Esophagus squamous epithelium (tissue), 5 donors: ENCODE results near the gene MAP3K5. TPM values are rescaled to one million over a fixed set of nuclear protein-coding genes. Genes with fewer than 3 reads are reported as not detected.

ENCODE experiments used
- DNase-seq: peaks from one replicate; lab custom pipeline; 2025; lab: John Stamatoyannopoulos, UW
- H3K27ac ChIP-seq, 4 donors: fragments of 200-600 bp; sonication (generic); one replicate each; pipeline ENCODE4 v1.5.1; 2016 to 2019; ENCODE audit warnings: mild to moderate bottlenecking in 1 of 4
- H3K27me3 ChIP-seq, 4 donors: fragments of 200-600 bp; sonication (generic); 1 replicate in 3 of 4; 2 replicates in 1 of 4; pipeline versions ENCODE4 v1.5.1 to v1.6.0; 2017 to 2021; ENCODE audit warnings: antibody characterized with exemption in 1 of 4
- H3K36me3 ChIP-seq, 3 donors: fragments of 200-600 bp; sonication (generic); one replicate each; pipeline ENCODE4 v1.5.1; 2016 to 2019
- H3K4me1 ChIP-seq, 3 donors: fragments of 200-600 bp; sonication (generic); one replicate each; pipeline ENCODE4 v1.5.1; 2017 to 2019
- H3K4me3 ChIP-seq, 4 donors: fragments of 200-600 bp; sonication (generic); 1 replicate in 3 of 4; 2 replicates in 1 of 4; pipeline ENCODE4 v1.5.1; 2016 to 2019; ENCODE audit warnings: mild to moderate bottlenecking in 2 of 4, moderate library complexity in 1 of 4
- H3K9me3 ChIP-seq, 3 donors: fragments of 200-600 bp; sonication (generic); one replicate each; pipeline ENCODE4 v1.5.1; 2016 to 2019
- CTCF ChIP-seq, 6 experiments: fragments of 450-650 bp in 4 of 6; fragments of 200-600 bp in 2 of 6; sonication (generic) in 2 of 6; IDR thresholded peaks; one replicate each; pipeline ENCODE4 v1.5.1; 2016 to 2019; ENCODE audit warnings: antibody characterized with exemption in 6 of 6, mild to moderate bottlenecking in 4 of 6, moderate library complexity in 4 of 6
- POLR2A ChIP-seq, 4 donors: fragments of 450-650 bp; IDR thresholded peaks; one replicate each; pipeline ENCODE4 v1.6.1; 2017; ENCODE audit warnings: antibody characterized with exemption in 4 of 4, mild to moderate bottlenecking in 4 of 4, moderate library complexity in 3 of 4
- WGBS, 2 donors: methylation state at CpG; one replicate each; pipeline ENCODE4 v1.1.5; 2018; 5-methylcytosine and 5-hydroxymethylcytosine counted together
- intact Hi-C: fragments of 100-400 bp; cut with DNase I; formaldehyde crosslinking; loops from one replicate; pipeline ENCODE4 v1.15.0; 2022
- total RNA-seq, 4 donors: library from RNA; depleted of rRNA; stranded (reverse); fragments of >200 nt; gene quantifications; one replicate each; pipeline ENCODE4 v1.1.0, GENCODE V29; 2016
- donor health status: DM: yes; HTN: yes; CAD: no.

Gene MAP3K5
- total RNA-seq, 4 donors from 2014 or later, result 9.2 to 22.9 (median 20.9) TPM

GRCh38 chr6:136613477-136613876 lies 178.8 kb downstream of the MAP3K5 start:
- H3K27me3 ChIP-seq, result no peaks in the 10 kb centered on the region
- no peaks in the 10 kb centered on the region for H3K9me3 ChIP-seq
- no peak for DNase-seq
- H3K4me3 ChIP-seq, result no peak overlapping the region
- peaks cover 9 to 24% (median 19%) of the 10 kb centered on the region in 3 donors for H3K4me1 ChIP-seq
- WGBS, 2 donors, result 89 to 92% methylated on average over 3 of the region's 3 CpGs
- no peak for TF ChIP-seq POLR2A (IDR thresholded peaks at IDR 0.05)
- TF ChIP-seq CTCF (IDR thresholded peaks at IDR 0.05), result no peak
- intact Hi-C loops, result no loop called here
- peaks cover 0 to 25% (median 0%) of the 10 kb centered on the region in 3 donors for H3K36me3 ChIP-seq
- H3K27ac ChIP-seq, result no peak overlapping the region

- Histone ChIP-seq H3K36me3 (peaks cover 0 to 19% (median 0%) of the 10 kb centered on the region in 3 donors), H3K27ac (no peak overlapping the region), H3K4me3 (no peak overlapping the region), H3K9me3 (no peaks in the 10 kb centered on the region), H3K4me1 (peaks cover 9 to 31% (median 26%) of the 10 kb centered on the region in 3 donors), H3K27me3 (no peaks in the 10 kb centered on the region)
- no peak for TF ChIP-seq POLR2A (IDR thresholded peaks at IDR 0.05)
- DNase-seq, result no peak
- 74 to 84% methylated on average over 6 of the region's 6 CpGs for WGBS, 2 donors
- intact Hi-C loops, result no loop called here
Measured at GRCh38 chr6:136612666-136613389, 179.4 kb downstream of the MAP3K5 start.

DNA sequence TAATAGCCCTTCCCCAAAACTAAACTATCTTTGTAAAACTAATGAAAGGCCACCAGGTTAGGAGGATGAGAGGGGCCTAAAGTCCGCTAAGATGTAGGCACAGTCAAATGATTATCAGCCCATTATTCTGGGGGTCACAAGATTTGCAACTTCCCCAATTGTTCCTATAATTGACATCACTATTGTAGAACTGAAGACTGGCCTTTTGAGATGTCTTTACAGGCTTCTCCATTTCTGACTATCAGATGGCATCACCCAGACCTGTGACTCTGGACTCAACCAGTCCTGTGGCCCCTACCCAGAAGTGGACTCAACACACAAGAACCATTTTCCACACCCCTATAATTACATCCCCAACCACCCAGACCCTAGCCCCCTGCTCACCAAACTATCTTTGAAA lies 180.5 kb downstream of the MAP3K5 start:
- Histone ChIP-seq H3K27ac (no peak overlapping the region), H3K36me3 (peaks cover 0 to 19% (median 0%) of the 10 kb centered on the region in 3 donors), H3K27me3 (no peaks in the 10 kb centered on the region), H3K4me1 (peaks cover 9 to 39% (median 31%) of the 10 kb centered on the region in 3 donors), H3K4me3 (no peak overlapping the region), H3K9me3 (no peaks in the 10 kb centered on the region)
- TF ChIP-seq CTCF (IDR thresholded peaks at IDR 0.05) (no peak), POLR2A (IDR thresholded peaks at IDR 0.05) (no peak)
- intact Hi-C loops, result no loop called here
- WGBS, 2 donors, result 94 to 100% methylated on average over 1 of the region's 1 CpG
- DNase-seq, result no peak

DNA sequence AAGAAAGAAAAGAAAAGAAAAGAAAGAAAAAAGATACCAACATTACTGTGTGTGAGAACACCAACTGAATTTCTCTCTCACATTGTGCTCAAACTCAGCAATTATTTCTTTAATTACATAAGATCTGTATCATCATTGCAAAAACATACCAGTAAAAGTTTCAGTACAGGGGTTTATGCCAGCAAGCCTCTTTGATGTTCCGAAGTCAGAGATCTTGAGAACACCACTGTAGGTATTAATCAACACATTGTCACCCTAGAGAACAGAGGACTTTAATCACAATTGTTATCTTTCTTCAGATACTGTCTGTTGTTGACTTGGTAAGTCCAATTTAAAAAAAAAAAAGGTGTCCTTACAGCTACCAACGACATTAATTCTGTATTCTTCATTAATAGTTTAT lies 181.1 kb downstream of the MAP3K5 start:
- Histone ChIP-seq H3K27ac (peak overlapping the region in 1 of 4 donors; percentile 73), H3K4me1 (peaks cover 9 to 39% (median 31%) of the 10 kb centered on the region in 3 donors), H3K9me3 (no peaks in the 10 kb centered on the region), H3K27me3 (no peaks in the 10 kb centered on the region), H3K36me3 (peaks cover 0 to 19% (median 0%) of the 10 kb centered on the region in 3 donors), H3K4me3 (no peak overlapping the region)
- no peak for TF ChIP-seq CTCF (IDR thresholded peaks at IDR 0.05)
- no peak for TF ChIP-seq POLR2A (IDR thresholded peaks at IDR 0.05)
- intact Hi-C loops, result no loop called here
- WGBS, 2 donors, result 59 to 73% methylated on average over 2 of the region's 2 CpGs
- no peak for DNase-seq

- no peak overlapping the region for H3K4me3 ChIP-seq
- WGBS, 2 donors, result 28 to 32% methylated on average over 2 to 4 of the region's 4 CpGs
- H3K36me3 ChIP-seq, result peaks cover 0 to 20% (median 0%) of the 10 kb centered on the region in 3 donors
- intact Hi-C loops, result no loop called here
- DNase-seq, result no peak
- peak overlapping the region; percentile 56 to 80 (median 72) for H3K27ac ChIP-seq
- TF ChIP-seq POLR2A (IDR thresholded peaks at IDR 0.05), result no peak
- peak in 1 of 6 experiments; percentile 4 for TF ChIP-seq CTCF (IDR thresholded peaks at IDR 0.05)
- H3K9me3 ChIP-seq, result no peaks in the 10 kb centered on the region
- no peaks in the 10 kb centered on the region for H3K27me3 ChIP-seq
- H3K4me1 ChIP-seq, result peaks cover 9 to 39% (median 31%) of the 10 kb centered on the region in 3 donors
Measured at GRCh38 chr6:136609873-136610706, 182.2 kb downstream of the MAP3K5 start.
